ENCODE results near the gene SAMD4A. TPM values are rescaled to one million over a fixed set of nuclear protein-coding genes. Genes with fewer than 3 reads are reported as not detected.

Gene SAMD4A
- total RNA-seq, 1 experiment from 2014 or later = 8.7 TPM

GRCh38 chr14:54709444-54709843, 142.5 kb downstream of the SAMD4A start:
- no peak for DNase-seq
- H3K4me3 ChIP-seq = no peak overlapping the region
- no peaks in the 10 kb centered on the region for H3K27me3 ChIP-seq
- H3K36me3 ChIP-seq = no peaks in the 10 kb centered on the region
- no peaks in the 10 kb centered on the region for H3K9me3 ChIP-seq

- no peak overlapping the region for H3K4me3 ChIP-seq
- H3K27me3 ChIP-seq = no peaks in the 10 kb centered on the region
- no peaks in the 10 kb centered on the region for H3K9me3 ChIP-seq
- no peak for DNase-seq
- no peaks in the 10 kb centered on the region for H3K36me3 ChIP-seq
Observed at GRCh38 chr14:54709867-54710266, 142.9 kb downstream of the SAMD4A start.

- Histone ChIP-seq H3K36me3 (no peaks in the 10 kb centered on the region), H3K9me3 (no peaks in the 10 kb centered on the region), H3K27me3 (no peaks in the 10 kb centered on the region), H3K4me3 (no peak overlapping the region)
- DNase-seq = no peak
Observed at GRCh38 chr14:54711312-54711711, 144.4 kb downstream of the SAMD4A start.

GRCh38 chr14:54711812-54712464, 145.0 kb downstream of the SAMD4A start:
- Histone ChIP-seq H3K9me3 (no peaks in the 10 kb centered on the region), H3K4me3 (no peak overlapping the region), H3K36me3 (no peaks in the 10 kb centered on the region), H3K27me3 (no peaks in the 10 kb centered on the region)
- DNase-seq = no peak

GRCh38 chr14:54712465-54713200, 145.7 kb downstream of the SAMD4A start:
- peak; percentile 16 for DNase-seq
- Histone ChIP-seq H3K4me3 (no peak overlapping the region), H3K27me3 (no peaks in the 10 kb centered on the region), H3K36me3 (no peaks in the 10 kb centered on the region), H3K9me3 (no peaks in the 10 kb centered on the region)

- DNase-seq = no peak
- Histone ChIP-seq H3K27me3 (no peaks in the 10 kb centered on the region), H3K9me3 (no peaks in the 10 kb centered on the region), H3K4me3 (no peak overlapping the region), H3K36me3 (no peaks in the 10 kb centered on the region)
Observed at GRCh38 chr14:54713379-54713778, 146.5 kb downstream of the SAMD4A start.

- Histone ChIP-seq H3K36me3 (no peaks in the 10 kb centered on the region), H3K4me3 (no peak overlapping the region), H3K9me3 (no peaks in the 10 kb centered on the region), H3K27me3 (no peaks in the 10 kb centered on the region)
- DNase-seq = no peak
Observed at GRCh38 chr14:54715239-54715638, 148.3 kb downstream of the SAMD4A start.

- Histone ChIP-seq H3K4me3 (no peak overlapping the region), H3K36me3 (no peaks in the 10 kb centered on the region), H3K9me3 (no peaks in the 10 kb centered on the region), H3K27me3 (no peaks in the 10 kb centered on the region)
- no peak for DNase-seq
Observed at GRCh38 chr14:54715811-54716210, 148.9 kb downstream of the SAMD4A start.

- no peak for DNase-seq
- no peaks in the 10 kb centered on the region for H3K36me3 ChIP-seq
Observed at GRCh38 chr14:54716862-54717261, 149.9 kb downstream of the SAMD4A start.

GRCh38 chr14:54718046-54718445, 151.1 kb downstream of the SAMD4A start:
- H3K36me3 ChIP-seq = no peaks in the 10 kb centered on the region
- H3K9me3 ChIP-seq = no peaks in the 10 kb centered on the region
- H3K4me3 ChIP-seq = no peak overlapping the region
- DNase-seq = no peak
- no peaks in the 10 kb centered on the region for H3K27me3 ChIP-seq

More at GRCh38 chr14:54716862-54717261, 149.9 kb downstream of the SAMD4A start:
- Histone ChIP-seq H3K4me3 (no peak overlapping the region), H3K27me3 (no peaks in the 10 kb centered on the region), H3K9me3 (no peaks in the 10 kb centered on the region)

GRCh38 chr14:54719406-54719805, 152.5 kb downstream of the SAMD4A start:
- DNase-seq = no peak
- no peaks in the 10 kb centered on the region for H3K36me3 ChIP-seq
- H3K27me3 ChIP-seq = no peaks in the 10 kb centered on the region
- no peak overlapping the region for H3K4me3 ChIP-seq
- no peaks in the 10 kb centered on the region for H3K9me3 ChIP-seq

GRCh38 chr14:54722791-54723432, 156.0 kb downstream of the SAMD4A start:
- Histone ChIP-seq H3K9me3 (no peaks in the 10 kb centered on the region), H3K36me3 (no peaks in the 10 kb centered on the region), H3K4me3 (no peak overlapping the region), H3K27me3 (no peaks in the 10 kb centered on the region)
- DNase-seq = no peak

- Histone ChIP-seq H3K27me3 (no peaks in the 10 kb centered on the region), H3K9me3 (no peaks in the 10 kb centered on the region), H3K36me3 (no peaks in the 10 kb centered on the region), H3K4me3 (no peak overlapping the region)
- no peak for DNase-seq
Observed at GRCh38 chr14:54724123-54724522, 157.2 kb downstream of the SAMD4A start.

- H3K4me3 ChIP-seq = no peak overlapping the region
- no peaks in the 10 kb centered on the region for H3K9me3 ChIP-seq
- H3K36me3 ChIP-seq = no peaks in the 10 kb centered on the region
- no peak for DNase-seq
- no peaks in the 10 kb centered on the region for H3K27me3 ChIP-seq
Observed at GRCh38 chr14:54724676-54725325, 157.9 kb downstream of the SAMD4A start.

GRCh38 chr14:54725998-54726397, 159.1 kb downstream of the SAMD4A start:
- Histone ChIP-seq H3K9me3 (no peaks in the 10 kb centered on the region), H3K36me3 (no peaks in the 10 kb centered on the region), H3K4me3 (no peak overlapping the region), H3K27me3 (no peaks in the 10 kb centered on the region)
- no peak for DNase-seq

- Histone ChIP-seq H3K27me3 (no peaks in the 10 kb centered on the region), H3K4me3 (no peak overlapping the region), H3K36me3 (no peaks in the 10 kb centered on the region), H3K9me3 (no peaks in the 10 kb centered on the region)
- DNase-seq = no peak
Observed at GRCh38 chr14:54727929-54728328, 161.0 kb downstream of the SAMD4A start.

Measured in MG63 (cell line).